HCT116 (cell line): ENCODE data around the gene EML1. TPM values are rescaled to one million over a fixed set of nuclear protein-coding genes. Genes with fewer than 3 reads are reported as not detected.

Experiments
- ATAC-seq: fragments of 200-7000 bp; cut with Tn5 transposase; 2 replicates; pipeline ENCODE4 v1.9.1; 2020; ENCODE audit warnings: mild to moderate bottlenecking, moderate library complexity
- BruUV-seq: library from RNA; stranded (reverse); fragments of 400-500 nt; replicated peaks from 2 replicates; lab custom pipeline; 2021; lab: Mats Ljungman, UMichigan
- CTCF ChIA-PET: fragments of 300-600 bp; sonication (Branson Sonifier 250); formaldehyde crosslinking; loops from one replicate; lab custom pipeline; 2021; ENCODE audit warnings: antibody characterized with exemption; lab: Charles Lee
- POLR2A ChIA-PET: fragments of 300-600, 350-600 bp; sonication (Branson Sonifier 250); formaldehyde crosslinking; loops from one replicate; lab custom pipeline; 2021; ENCODE audit warnings: antibody characterized with exemption; lab: Charles Lee
- RAD21 ChIA-PET, 2 experiments: fragments of 300-600 bp; sonication (Branson Sonifier 250); formaldehyde crosslinking; loops; one replicate each; lab custom pipeline; 2023; ENCODE audit warnings: low total read pairs in 2 of 2; ENCODE audit not compliant: uncharacterized antibody in 2 of 2, unreplicated experiment in 2 of 2, low non-redundant PET in 1 of 2; lab: Charles Lee
- DNase-seq: peaks from one replicate; pipeline ENCODE4 v3.0.0-alpha.2; 2010; ENCODE audit warnings: low read depth, low spot score
- H2AFZ ChIP-seq: fragments of 200-600 bp; shearing (Covaris generic), sonication (generic); 2 replicates; pipeline ENCODE4 v1.6.1; 2017; ENCODE audit warnings: low read depth, mixed run types, mixed read lengths, antibody characterized with exemption, low read length; ENCODE audit not compliant: poor library complexity, severe bottlenecking
- H3K27ac ChIP-seq: 2 replicates; pipeline ENCODE4 v1.5.1; 2012; ENCODE audit warnings: low read depth, low read length
- H3K27me3 ChIP-seq: fragments of 200-600 bp; sonication (generic); 2 replicates; pipeline ENCODE4 v1.6.1; 2016; ENCODE audit warnings: mixed run types, low read length, mixed read lengths; ENCODE audit not compliant: insufficient read depth
- H3K36me3 ChIP-seq, 2 experiments: fragments of 200-500 bp in 1 of 2; fragments of 200-600 bp in 1 of 2; sonication (Bioruptor generic) in 1 of 2; sonication (generic) in 1 of 2; 2 replicates each; pipeline versions ENCODE4 v1.5.1 to v1.6.1; 2014 to 2016; ENCODE audit warnings: low read length in 2 of 2, inconsistent platforms in 1 of 2, mixed read lengths in 1 of 2, mixed run types in 1 of 2; ENCODE audit not compliant: insufficient read depth in 2 of 2, control insufficient read depth in 1 of 2
- H3K4me1 ChIP-seq, 2 experiments: fragments of 200-600 bp in 1 of 2; sonication (generic) in 1 of 2; 2 replicates each; pipeline versions ENCODE4 v1.5.1 to v1.6.1; 2012 to 2017; ENCODE audit warnings: low read length in 2 of 2, inconsistent platforms in 1 of 2, mild to moderate bottlenecking in 1 of 2, mixed read lengths in 1 of 2, mixed run types in 1 of 2, moderate library complexity in 1 of 2; ENCODE audit not compliant: insufficient read depth in 2 of 2, control insufficient read depth in 1 of 2
- H3K4me2 ChIP-seq: fragments of 200-600 bp; sonication (generic); 2 replicates; pipeline ENCODE4 v1.6.1; 2017; ENCODE audit warnings: mixed run types, low read length, mixed read lengths
- H3K4me3 ChIP-seq, 2 experiments: fragments of 200-600 bp in 1 of 2; sonication (generic) in 1 of 2; replicated peaks in 1 of 2; 2 replicates each; pipeline ENCODE4 v1.5.1; 2011 to 2016; ENCODE audit warnings: low read length in 2 of 2, control low read depth in 1 of 2, low read depth in 1 of 2, mild to moderate bottlenecking in 1 of 2, mixed read lengths in 1 of 2, mixed run types in 1 of 2
- H3K79me2 ChIP-seq: fragments of 200-600 bp; sonication (generic); 2 replicates; pipeline ENCODE4 v1.6.1; 2017; ENCODE audit warnings: mild to moderate bottlenecking, mixed run types, low read length, moderate library complexity, mixed read lengths; ENCODE audit not compliant: insufficient read depth
- H3K9ac ChIP-seq: fragments of 200-600 bp; sonication (generic); 2 replicates; pipeline ENCODE4 v1.6.1; 2016; ENCODE audit warnings: low read length, mixed read lengths
- H3K9me2 ChIP-seq: fragments of 200-600 bp; sonication (generic), shearing (Covaris generic); 2 replicates; pipeline ENCODE4 v1.6.1; 2017; ENCODE audit warnings: mixed run types, mild to moderate bottlenecking, moderate library complexity; ENCODE audit not compliant: insufficient read depth
- H3K9me3 ChIP-seq, 2 experiments: fragments of 200-500 bp in 1 of 2; fragments of 200-600 bp in 1 of 2; sonication (Bioruptor generic) in 1 of 2; sonication (generic) in 1 of 2; 2 replicates each; pipeline ENCODE4 v1.6.1; 2014 to 2017; ENCODE audit warnings: low read length in 2 of 2, mixed read lengths in 2 of 2, inconsistent platforms in 1 of 2, low read depth in 1 of 2, mild to moderate bottlenecking in 1 of 2, mixed run types in 1 of 2, moderate library complexity in 1 of 2; ENCODE audit not compliant: control insufficient read depth in 1 of 2, insufficient read depth in 1 of 2
- H4K20me1 ChIP-seq: fragments of 200-600 bp; sonication (generic), shearing (Covaris generic); 2 replicates; pipeline ENCODE4 v1.6.1; 2017; ENCODE audit warnings: mixed run types, mild to moderate bottlenecking, moderate library complexity; ENCODE audit not compliant: insufficient read depth
- ATF3 ChIP-seq: IDR thresholded peaks from 2 replicates; pipeline ENCODE4 v1.6.1; 2012
- EGR1 ChIP-seq: IDR thresholded peaks from 2 replicates; pipeline ENCODE4 v1.6.1; 2012; ENCODE audit warnings: low read depth
- ELF1 ChIP-seq: IDR thresholded peaks from 2 replicates; pipeline ENCODE4 v1.6.1; 2012; ENCODE audit warnings: low read depth, borderline replicate concordance
- EZH2phosphoT487 ChIP-seq: fragments of 200-600 bp; IDR thresholded peaks from 2 replicates; pipeline ENCODE4 v1.6.1; 2018; ENCODE audit warnings: antibody characterized with exemption, borderline replicate concordance
- JUND ChIP-seq: IDR thresholded peaks from 2 replicates; pipeline ENCODE4 v1.6.1; 2012
- POLR2A ChIP-seq: IDR thresholded peaks from 2 replicates; pipeline ENCODE4 v1.7.0; 2011; ENCODE audit warnings: borderline replicate concordance; ENCODE audit not compliant: insufficient read depth, insufficient read length; ENCODE audit errors: extremely low read depth
- RAD21 ChIP-seq: IDR thresholded peaks from 2 replicates; pipeline ENCODE4 v1.6.1; 2012; ENCODE audit warnings: low read depth, mild to moderate bottlenecking
- SP1 ChIP-seq: IDR thresholded peaks from 2 replicates; pipeline ENCODE4 v1.6.1; 2012; ENCODE audit warnings: low read depth
- SRF ChIP-seq: IDR thresholded peaks from 2 replicates; pipeline ENCODE4 v1.6.1; 2012; ENCODE audit warnings: low read depth
- ZBTB33 ChIP-seq: IDR thresholded peaks from 2 replicates; pipeline ENCODE4 v1.6.1; 2011; ENCODE audit warnings: mild to moderate bottlenecking, low read length, moderate library complexity; ENCODE audit not compliant: insufficient replicate concordance; ENCODE audit errors: extremely low read depth
- ZFX ChIP-seq: fragments of 450-650 bp; IDR thresholded peaks from 2 replicates; pipeline ENCODE4 v1.6.1; 2017
- intact Hi-C: fragments of 100-400 bp; cut with micrococcal nuclease; formaldehyde crosslinking; loops from 2 replicates; pipeline ENCODE4 v1.10.0; 2022
- total RNA-seq: library from RNA; stranded (reverse); gene quantifications from one replicate; pipeline ENCODE4 v1.2.1, GENCODE V29; 2021; ENCODE audit not compliant: unreplicated experiment

The EML1 gene
- total RNA-seq, 1 experiment from 2014 or later, result 7.4 TPM

DNA sequence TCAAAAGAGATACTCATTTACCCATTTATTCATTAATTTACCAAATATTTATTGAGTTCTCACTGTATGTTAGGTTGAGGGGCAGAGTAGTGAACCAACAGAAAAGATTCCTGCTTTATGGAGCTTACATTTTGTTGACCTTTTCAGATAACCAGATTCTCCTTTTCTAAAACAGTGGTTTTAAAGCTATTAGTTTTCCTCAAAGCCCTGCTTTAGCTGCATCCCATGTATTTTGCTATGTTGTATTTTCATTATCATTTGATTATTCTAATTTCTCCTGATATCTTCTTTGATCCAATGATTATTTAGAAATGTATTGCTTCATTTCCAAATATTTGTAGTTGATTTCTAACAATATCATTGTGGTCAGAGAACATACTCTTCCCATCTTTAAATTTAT lies 53.6 kb downstream of the EML1 start:
- Histone ChIP-seq H3K9me2 (no peaks in the 10 kb centered on the region), H4K20me1 (no peaks in the 10 kb centered on the region), H3K4me1 (no peaks in the 10 kb centered on the region), H3K9ac (no peak overlapping the region), H3K27me3 (no peaks in the 10 kb centered on the region), H3K27ac (no peak overlapping the region), H3K79me2 (no peaks in the 10 kb centered on the region), H3K4me2 (no peak overlapping the region), H3K4me3 (no peak overlapping the region), H2AFZ (no peak overlapping the region), H3K36me3 (no peaks in the 10 kb centered on the region), H3K9me3 (no peaks in the 10 kb centered on the region; a peak in 1 of 4 replicates)
- intact Hi-C loops, result no loop called here
- CTCF ChIA-PET, result no interaction called here
- TF ChIP-seq RAD21 (no peak), ATF3 (no peak), ZBTB33 (no peak), EZH2phosphoT487 (no peak), ZFX (no peak), EGR1 (no peak), SP1 (no peak), POLR2A (no peak), JUND (no peak), SRF (no peak), ELF1 (no peak)
- POLR2A ChIA-PET, result no interaction called here
- RAD21 ChIA-PET, result no interaction called here
- DNase-seq (no peak), ATAC-seq (no peak)
- no TSS peak for BruUV-seq
